Measurements from ENCODE around the gene FCAR.

GRCh38 chr19:54938906-54939305 lies 64.9 kb downstream of the FCAR start:
- no peak for TF ChIP-seq POLR2A (IDR thresholded peaks at IDR 0.05; ENCODE audit: low read depth, low read length)
- TF ChIP-seq POLR2AphosphoS5 (IDR thresholded peaks at IDR 0.05; ENCODE audit: low read depth, low read length), result no peak
- no peak for TF ChIP-seq TAF1 (IDR thresholded peaks at IDR 0.05; ENCODE audit: low read depth, low read length)
- no peak for TF ChIP-seq SPI1 (IDR thresholded peaks at IDR 0.05; ENCODE audit: low read depth, low read length)
